Esophagus muscularis mucosa (tissue), 4 donors: ENCODE measurements around the gene TATDN2. TPM values are rescaled to one million over a fixed set of nuclear protein-coding genes. Genes with fewer than 3 reads are reported as not detected.

ENCODE experiments used
- DNase-seq: peaks from one replicate; pipeline ENCODE4 v3.0.0-alpha.2; 2017; ENCODE audit errors: extremely low spot score
- H3K27ac ChIP-seq, 4 donors: fragments of 200-600 bp; sonication (generic); replicated peaks in 1 of 4; 1 replicate in 3 of 4; 2 replicates in 1 of 4; pipeline ENCODE4 v1.5.1; 2016 to 2019; ENCODE audit warnings: mild to moderate bottlenecking in 1 of 4
- H3K27me3 ChIP-seq, 4 donors: fragments of 200-600 bp; sonication (generic); one replicate each; pipeline versions ENCODE4 v1.5.1 to v1.6.0; 2016 to 2019
- H3K36me3 ChIP-seq, 4 donors: fragments of 200-600 bp; sonication (generic); one replicate each; pipeline ENCODE4 v1.5.1; 2016 to 2019
- H3K4me1 ChIP-seq, 4 donors: fragments of 200-600 bp; sonication (generic); one replicate each; pipeline ENCODE4 v1.5.1; 2016 to 2019
- H3K4me3 ChIP-seq, 4 donors: fragments of 200-600 bp; sonication (generic); 1 replicate in 2 of 4; 2 replicates in 2 of 4; pipeline ENCODE4 v1.5.1; 2016 to 2019; ENCODE audit warnings: mild to moderate bottlenecking in 4 of 4, moderate library complexity in 1 of 4
- H3K9me3 ChIP-seq, 4 donors: fragments of 200-600 bp; sonication (generic); 1 replicate in 3 of 4; 2 replicates in 1 of 4; pipeline ENCODE4 v1.5.1; 2016 to 2019
- CTCF ChIP-seq, 3 experiments: fragments of 200-600 bp in 2 of 3; fragments of 450-650 bp in 1 of 3; sonication (generic) in 2 of 3; IDR thresholded peaks; one replicate each; pipeline ENCODE4 v1.5.1; 2017 to 2019; ENCODE audit warnings: antibody characterized with exemption in 3 of 3, mild to moderate bottlenecking in 2 of 3, moderate library complexity in 1 of 3
- EP300 ChIP-seq: sonication (generic); formaldehyde crosslinking; IDR thresholded peaks from one replicate; pipeline ENCODE4 v1.6.1; 2017; ENCODE audit warnings: antibody characterized with exemption
- POLR2A ChIP-seq: fragments of 450-650 bp; IDR thresholded peaks from one replicate; pipeline ENCODE4 v1.6.1; 2017; ENCODE audit warnings: antibody characterized with exemption, moderate library complexity, mild to moderate bottlenecking, low read depth
- POLR2AphosphoS5 ChIP-seq, 2 donors: sonication (generic); formaldehyde crosslinking; IDR thresholded peaks; one replicate each; pipeline ENCODE4 v1.6.1; 2017; ENCODE audit warnings: antibody characterized with exemption in 2 of 2
- WGBS: methylation state at CpG from one replicate; pipeline ENCODE4 v1.1.5; 2018; 5-methylcytosine and 5-hydroxymethylcytosine counted together
- intact Hi-C: fragments of 100-400 bp; cut with DNase I; formaldehyde crosslinking; loops from one replicate; pipeline ENCODE4 v1.15.1; 2023
- total RNA-seq, 4 donors: library from RNA; depleted of rRNA; stranded (reverse); fragments of >200 nt; gene quantifications; one replicate each; pipeline versions ENCODE4 v1.1.0 to v1.2.1, GENCODE V29; 2016

TATDN2 gene
- total RNA-seq, 4 donors from 2014 or later, result 15.0 to 24.6 (median 16.7) TPM

- intact Hi-C loops, result loop anchor here (10.0 kb wide), 2 partner anchors 295 to 515 kb away; partner anchors contain the start of gene CRELD1
- H3K4me3 ChIP-seq, result no peak overlapping the region
- peaks cover 0 to 29% (median 8%) of the 10 kb centered on the region in 4 donors for H3K36me3 ChIP-seq
- no peaks in the 10 kb centered on the region for H3K9me3 ChIP-seq
- peaks cover 0 to 8% (median 6%) of the 10 kb centered on the region in 4 donors for H3K4me1 ChIP-seq
- no peak for DNase-seq
- WGBS, result 100% methylated on average over 7 of the region's 7 CpGs
- H3K27ac ChIP-seq, result no peak overlapping the region
- no peak for TF ChIP-seq CTCF (IDR thresholded peaks at IDR 0.05)
- TF ChIP-seq EP300, result no peak
- no peak for TF ChIP-seq POLR2A
- TF ChIP-seq POLR2AphosphoS5 (IDR thresholded peaks at IDR 0.05), result no peak
- no peaks in the 10 kb centered on the region for H3K27me3 ChIP-seq
These were observed 18.7 kb upstream of the TATDN2 start for GRCh38 chr3:10229576-10229975.

GRCh38 chr3:10232137-10232536 lies 16.1 kb upstream of the TATDN2 start:
- WGBS, result 91% methylated on average over 7 of the region's 7 CpGs
- H3K9me3 ChIP-seq, result no peaks in the 10 kb centered on the region
- H3K4me3 ChIP-seq, result no peak overlapping the region
- no peaks in the 10 kb centered on the region for H3K4me1 ChIP-seq
- DNase-seq, result no peak
- intact Hi-C loops, result no loop called here
- H3K27me3 ChIP-seq, result no peaks in the 10 kb centered on the region
- TF ChIP-seq EP300 (no peak), POLR2AphosphoS5 (IDR thresholded peaks at IDR 0.05) (no peak), POLR2A (no peak), CTCF (IDR thresholded peaks at IDR 0.05) (no peak)
- H3K27ac ChIP-seq, result no peak overlapping the region
- peaks cover 0 to 51% (median 21%) of the 10 kb centered on the region in 4 donors for H3K36me3 ChIP-seq

- DNase-seq, result no peak
- 94% methylated on average over 13 of the region's 13 CpGs for WGBS
- TF ChIP-seq POLR2AphosphoS5 (IDR thresholded peaks at IDR 0.05) (no peak), CTCF (IDR thresholded peaks at IDR 0.05) (no peak), EP300 (no peak), POLR2A (no peak)
- H3K4me1 ChIP-seq, result no peaks in the 10 kb centered on the region
- intact Hi-C loops, result no loop called here
- H3K27me3 ChIP-seq, result no peaks in the 10 kb centered on the region
- H3K27ac ChIP-seq, result no peak overlapping the region
- H3K4me3 ChIP-seq, result no peak overlapping the region
- H3K36me3 ChIP-seq, result peaks cover 0 to 49% (median 22%) of the 10 kb centered on the region in 4 donors
- H3K9me3 ChIP-seq, result no peaks in the 10 kb centered on the region
These were observed 14.3 kb upstream of the TATDN2 start for GRCh38 chr3:10233988-10234387.

- H3K4me1 ChIP-seq, result no peaks in the 10 kb centered on the region
- H3K27ac ChIP-seq, result no peak overlapping the region
- WGBS, result 91% methylated on average over 26 of the region's 36 CpGs
- H3K36me3 ChIP-seq, result peaks cover 0 to 52% (median 29%) of the 10 kb centered on the region in 4 donors
- no peak overlapping the region for H3K4me3 ChIP-seq
- intact Hi-C loops, result no loop called here
- TF ChIP-seq POLR2A, result no peak
- TF ChIP-seq EP300, result no peak
- TF ChIP-seq CTCF (IDR thresholded peaks at IDR 0.05), result no peak
- TF ChIP-seq POLR2AphosphoS5 (IDR thresholded peaks at IDR 0.05), result no peak
- H3K9me3 ChIP-seq, result no peaks in the 10 kb centered on the region
- H3K27me3 ChIP-seq, result no peaks in the 10 kb centered on the region
- DNase-seq, result no peak
These were observed 13.6 kb upstream of the TATDN2 start for GRCh38 chr3:10234526-10235230.
